NB4 (cell line): ENCODE results near the gene SLC34A1.

Experiments used
- MAX ChIP-seq: IDR thresholded peaks from 2 replicates; pipeline ENCODE4 v1.6.1; 2011; ENCODE audit warnings: low read depth, low read length
- MYC ChIP-seq: IDR thresholded peaks from 2 replicates; pipeline ENCODE4 v1.6.1; 2011; ENCODE audit warnings: low read depth, low read length
- POLR2A ChIP-seq: IDR thresholded peaks from 2 replicates; pipeline ENCODE4 v1.6.1; 2011; ENCODE audit warnings: mild to moderate bottlenecking; ENCODE audit not compliant: insufficient read length; ENCODE audit errors: extremely low read depth
- TF ChIP-seq, protein P1 (sequence below): IDR thresholded peaks from one replicate; pipeline ENCODE4 v1.5.1; 2012; ENCODE audit warnings: low read depth, low read length

- TF ChIP-seq, protein P1, sequence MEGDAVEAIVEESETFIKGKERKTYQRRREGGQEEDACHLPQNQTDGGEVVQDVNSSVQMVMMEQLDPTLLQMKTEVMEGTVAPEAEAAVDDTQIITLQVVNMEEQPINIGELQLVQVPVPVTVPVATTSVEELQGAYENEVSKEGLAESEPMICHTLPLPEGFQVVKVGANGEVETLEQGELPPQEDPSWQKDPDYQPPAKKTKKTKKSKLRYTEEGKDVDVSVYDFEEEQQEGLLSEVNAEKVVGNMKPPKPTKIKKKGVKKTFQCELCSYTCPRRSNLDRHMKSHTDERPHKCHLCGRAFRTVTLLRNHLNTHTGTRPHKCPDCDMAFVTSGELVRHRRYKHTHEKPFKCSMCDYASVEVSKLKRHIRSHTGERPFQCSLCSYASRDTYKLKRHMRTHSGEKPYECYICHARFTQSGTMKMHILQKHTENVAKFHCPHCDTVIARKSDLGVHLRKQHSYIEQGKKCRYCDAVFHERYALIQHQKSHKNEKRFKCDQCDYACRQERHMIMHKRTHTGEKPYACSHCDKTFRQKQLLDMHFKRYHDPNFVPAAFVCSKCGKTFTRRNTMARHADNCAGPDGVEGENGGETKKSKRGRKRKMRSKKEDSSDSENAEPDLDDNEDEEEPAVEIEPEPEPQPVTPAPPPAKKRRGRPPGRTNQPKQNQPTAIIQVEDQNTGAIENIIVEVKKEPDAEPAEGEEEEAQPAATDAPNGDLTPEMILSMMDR: peak; percentile 13
- TF ChIP-seq POLR2A (no peak), MAX (no peak), MYC (no peak)
Measured at GRCh38 chr5:177370488-177371119, 13.6 kb upstream of the SLC34A1 start.
